Stomach (tissue), 4 donors: ENCODE data around the gene NAV1.
A peak's percentile ranks its signal among the peaks of the same experiment; 100 is the strongest.

Source experiments
- POLR2AphosphoS5 ChIP-seq, 3 donors: sonication (generic); formaldehyde crosslinking; IDR thresholded peaks; one replicate each; pipeline ENCODE4 v1.6.1; 2016; ENCODE audit warnings: antibody characterized with exemption in 3 of 3
- TF ChIP-seq, protein P1 (sequence below), 7 experiments: fragments of 450-650 bp in 4 of 7; fragments of 200-600 bp in 3 of 7; sonication (generic) in 3 of 7; IDR thresholded peaks; one replicate each; pipeline ENCODE4 v1.5.1; 2016 to 2019; ENCODE audit warnings: antibody characterized with exemption in 7 of 7, control low read depth in 2 of 7, mild to moderate bottlenecking in 1 of 7

- peak; percentile 73 to 92 (median 91) for TF ChIP-seq POLR2AphosphoS5 (IDR thresholded peaks at IDR 0.05)
- TF ChIP-seq, protein P1, sequence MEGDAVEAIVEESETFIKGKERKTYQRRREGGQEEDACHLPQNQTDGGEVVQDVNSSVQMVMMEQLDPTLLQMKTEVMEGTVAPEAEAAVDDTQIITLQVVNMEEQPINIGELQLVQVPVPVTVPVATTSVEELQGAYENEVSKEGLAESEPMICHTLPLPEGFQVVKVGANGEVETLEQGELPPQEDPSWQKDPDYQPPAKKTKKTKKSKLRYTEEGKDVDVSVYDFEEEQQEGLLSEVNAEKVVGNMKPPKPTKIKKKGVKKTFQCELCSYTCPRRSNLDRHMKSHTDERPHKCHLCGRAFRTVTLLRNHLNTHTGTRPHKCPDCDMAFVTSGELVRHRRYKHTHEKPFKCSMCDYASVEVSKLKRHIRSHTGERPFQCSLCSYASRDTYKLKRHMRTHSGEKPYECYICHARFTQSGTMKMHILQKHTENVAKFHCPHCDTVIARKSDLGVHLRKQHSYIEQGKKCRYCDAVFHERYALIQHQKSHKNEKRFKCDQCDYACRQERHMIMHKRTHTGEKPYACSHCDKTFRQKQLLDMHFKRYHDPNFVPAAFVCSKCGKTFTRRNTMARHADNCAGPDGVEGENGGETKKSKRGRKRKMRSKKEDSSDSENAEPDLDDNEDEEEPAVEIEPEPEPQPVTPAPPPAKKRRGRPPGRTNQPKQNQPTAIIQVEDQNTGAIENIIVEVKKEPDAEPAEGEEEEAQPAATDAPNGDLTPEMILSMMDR (IDR thresholded peaks at IDR 0.05): no peak
Measured at GRCh38 chr1:201503397-201504176, 35.3 kb upstream of the NAV1 start.
